Ramos (cell line): ENCODE results near the gene MPHOSPH9.

Source experiments
- in situ Hi-C: fragments of 300-500 bp; cut with MboI; formaldehyde crosslinking; loops from one replicate; pipeline ENCODE4 v1.14.3; 2022; ENCODE audit warnings: low sequenced_read_pairs; ENCODE audit not compliant: unreplicated experiment

The MPHOSPH9 gene

GRCh38 chr12:123232807-123233504, at the start of gene MPHOSPH9, which contains the start of gene MTRFR:
TSS of gene MPHOSPH9 (minus strand) at chr12:123233141. CDS start at chr12:123230364, 2,777 bp downstream.
TSS of gene MTRFR (plus strand) at chr12:123233436. CDS start at chr12:123253675, 20,239 bp downstream.
- in situ Hi-C loops = loop anchor here (25.0 kb wide), 1 partner anchor 371 kb away; no protein-coding TSS in a partner anchor

- in situ Hi-C loops = no loop called here
These were observed 49.2 kb upstream of the MPHOSPH9 start for GRCh38 chr12:123282111-123282510.

GRCh38 chr12:123280971-123281370, 48.0 kb upstream of the MPHOSPH9 start:
- in situ Hi-C loops = no loop called here

- in situ Hi-C loops = no loop called here
These were observed 45.2 kb upstream of the MPHOSPH9 start for GRCh38 chr12:123278101-123278627.

- in situ Hi-C loops = no loop called here
These were observed 40.2 kb upstream of the MPHOSPH9 start for GRCh38 chr12:123273166-123273565.

- in situ Hi-C loops = no loop called here
These were observed 38.2 kb upstream of the MPHOSPH9 start for GRCh38 chr12:123271001-123271668.

- in situ Hi-C loops = no loop called here
These were observed 37.5 kb upstream of the MPHOSPH9 start for GRCh38 chr12:123270214-123271000.

GRCh38 chr12:123269896-123270213, 36.9 kb upstream of the MPHOSPH9 start:
- in situ Hi-C loops = loop anchor here (10.0 kb wide), 1 partner anchor 325 kb away; no protein-coding TSS in a partner anchor

- in situ Hi-C loops = loop anchor here (10.0 kb wide), 1 partner anchor 325 kb away; no protein-coding TSS in a partner anchor
These were observed 36.5 kb upstream of the MPHOSPH9 start for GRCh38 chr12:123269395-123269892.

- in situ Hi-C loops = loop anchor here (10.0 kb wide), 1 partner anchor 326 kb away; no protein-coding TSS in a partner anchor
These were observed 35.9 kb upstream of the MPHOSPH9 start for GRCh38 chr12:123268850-123269249.

- in situ Hi-C loops = loop anchor here (10.0 kb wide), 1 partner anchor 327 kb away; no protein-coding TSS in a partner anchor
These were observed 35.3 kb upstream of the MPHOSPH9 start for GRCh38 chr12:123267991-123268843.

- in situ Hi-C loops = loop anchor here (10.0 kb wide), 1 partner anchor 327 kb away; no protein-coding TSS in a partner anchor
These were observed 34.5 kb upstream of the MPHOSPH9 start for GRCh38 chr12:123267335-123267920.

GRCh38 chr12:123266679-123267277, 33.8 kb upstream of the MPHOSPH9 start:
- in situ Hi-C loops = loop anchor here (10.0 kb wide), 1 partner anchor 328 kb away; no protein-coding TSS in a partner anchor

- in situ Hi-C loops = loop anchor here (10.0 kb wide), 1 partner anchor 329 kb away; no protein-coding TSS in a partner anchor
These were observed 33.1 kb upstream of the MPHOSPH9 start for GRCh38 chr12:123265851-123266678.

GRCh38 chr12:123264642-123265041, 31.7 kb upstream of the MPHOSPH9 start:
- in situ Hi-C loops = loop anchor here (10.0 kb wide), 1 partner anchor 330 kb away; no protein-coding TSS in a partner anchor

- in situ Hi-C loops = loop anchor here (10.0 kb wide), 1 partner anchor 331 kb away; no protein-coding TSS in a partner anchor
These were observed 30.4 kb upstream of the MPHOSPH9 start for GRCh38 chr12:123263196-123263817.

- in situ Hi-C loops = loop anchor here (10.0 kb wide), 1 partner anchor 334 kb away; no protein-coding TSS in a partner anchor
These were observed 28.3 kb upstream of the MPHOSPH9 start for GRCh38 chr12:123261196-123261595.
